ENCODE results near the gene FAM217A.

The FAM217A gene

GRCh38 chr6:4084444-4085331 is 5.8 kb upstream of the FAM217A start:
- no peak for TF ChIP-seq CTCF (IDR thresholded peaks at IDR 0.05; ENCODE audit: insufficient read depth, low read length, poor library complexity, severe bottlenecking)
- no peak for DNase-seq (ENCODE audit: extremely low read depth, insufficient read length)
- no peaks in the 10 kb centered on the region for H3K27me3 ChIP-seq (replicated peaks; ENCODE audit: control insufficient read depth, insufficient read depth, low read length)
- no peak overlapping the region for H3K4me3 ChIP-seq (replicated peaks; ENCODE audit: low read depth, low read length)
- no peaks in the 10 kb centered on the region for H3K36me3 ChIP-seq (ENCODE audit: control insufficient read depth, insufficient read depth, low read length)

- no peaks in the 10 kb centered on the region for H3K36me3 ChIP-seq (ENCODE audit: control insufficient read depth, insufficient read depth, low read length)
- no peak overlapping the region for H3K4me3 ChIP-seq (replicated peaks; ENCODE audit: low read depth, low read length)
- no peak for TF ChIP-seq CTCF (IDR thresholded peaks at IDR 0.05; ENCODE audit: insufficient read depth, low read length, poor library complexity, severe bottlenecking)
- H3K27me3 ChIP-seq (replicated peaks; ENCODE audit: control insufficient read depth, insufficient read depth, low read length) = no peaks in the 10 kb centered on the region
- DNase-seq (ENCODE audit: extremely low read depth, insufficient read length) = no peak
Measured at GRCh38 chr6:4074478-4075235, 4.3 kb downstream of the FAM217A start.

- H3K36me3 ChIP-seq (ENCODE audit: control insufficient read depth, insufficient read depth, low read length) = no peaks in the 10 kb centered on the region
- DNase-seq (ENCODE audit: extremely low read depth, insufficient read length) = no peak
- TF ChIP-seq CTCF (IDR thresholded peaks at IDR 0.05; ENCODE audit: insufficient read depth, low read length, poor library complexity, severe bottlenecking) = no peak
- H3K4me3 ChIP-seq (replicated peaks; ENCODE audit: low read depth, low read length) = no peak overlapping the region
- H3K27me3 ChIP-seq (replicated peaks; ENCODE audit: control insufficient read depth, insufficient read depth, low read length) = no peaks in the 10 kb centered on the region
Measured at GRCh38 chr6:4071330-4071729, 7.6 kb downstream of the FAM217A start.

GRCh38 chr6:4069199-4069598 is 9.7 kb downstream of the FAM217A start:
- TF ChIP-seq CTCF (IDR thresholded peaks at IDR 0.05; ENCODE audit: insufficient read depth, low read length, poor library complexity, severe bottlenecking) = no peak
- Histone ChIP-seq H3K27me3 (replicated peaks; ENCODE audit: control insufficient read depth, insufficient read depth, low read length) (no peaks in the 10 kb centered on the region), H3K4me3 (replicated peaks; ENCODE audit: low read depth, low read length) (no peak overlapping the region), H3K36me3 (ENCODE audit: control insufficient read depth, insufficient read depth, low read length) (peaks cover 2% of the 10 kb centered on the region; the same call in 1 of the 2 replicates)
- no peak for DNase-seq (ENCODE audit: extremely low read depth, insufficient read length)

- no peaks in the 10 kb centered on the region for H3K27me3 ChIP-seq (replicated peaks; ENCODE audit: control insufficient read depth, insufficient read depth, low read length)
- no peak for TF ChIP-seq CTCF (IDR thresholded peaks at IDR 0.05; ENCODE audit: insufficient read depth, low read length, poor library complexity, severe bottlenecking)
- DNase-seq (ENCODE audit: extremely low read depth, insufficient read length) = no peak
- H3K36me3 ChIP-seq (ENCODE audit: control insufficient read depth, insufficient read depth, low read length) = peaks cover 2% of the 10 kb centered on the region; the same call in 1 of the 2 replicates
- no peak overlapping the region for H3K4me3 ChIP-seq (replicated peaks; ENCODE audit: low read depth, low read length)
Measured at GRCh38 chr6:4067673-4068072, 11.3 kb downstream of the FAM217A start.
